IMR-90 (cell line): Measurements from ENCODE around the gene CLEC16A. TPM values are rescaled to one million over a fixed set of nuclear protein-coding genes. Genes with fewer than 3 reads are reported as not detected.

ENCODE experiments used
- ATAC-seq: fragments of 200-7000 bp; cut with Tn5 transposase; 2 replicates; pipeline ENCODE4 v1.9.1; 2020; ENCODE audit warnings: low read depth, mild to moderate bottlenecking, moderate library complexity
- BruUV-seq: library from RNA; stranded (reverse); fragments of 400-500 nt; replicated peaks from 2 replicates; lab custom pipeline; 2021; lab: Mats Ljungman, UMichigan
- CTCF ChIA-PET: fragments of 300-600 bp; formaldehyde crosslinking; extraction: SDS; loops from one replicate; lab custom pipeline; 2021; ENCODE audit warnings: antibody characterized with exemption; lab: Yijun Ruan, JAX
- POLR2A ChIA-PET: fragments of 300-600 bp; sonication (Branson Sonifier 250); formaldehyde crosslinking; loops from one replicate; lab custom pipeline; 2022; ENCODE audit warnings: antibody characterized with exemption; ENCODE audit not compliant: unreplicated experiment; lab: Charles Lee
- DNase-seq: peaks from one replicate; pipeline ENCODE4 v3.0.0; 2013
- H2AFZ ChIP-seq: replicated peaks from 2 replicates; pipeline ENCODE3; 2013; ENCODE audit warnings: low read length, mild to moderate bottlenecking; ENCODE audit not compliant: poor library complexity
- H2AK5ac ChIP-seq: 2 replicates; pipeline ENCODE4 v1.6.1; 2013; ENCODE audit warnings: low read depth, low read length, inconsistent platforms
- H2AK9ac ChIP-seq: replicated peaks from 2 replicates; pipeline ENCODE3; 2013; ENCODE audit warnings: mild to moderate bottlenecking, low read depth, low read length, moderate library complexity; ENCODE audit not compliant: poor library complexity
- H2BK120ac ChIP-seq: 2 replicates; pipeline ENCODE4 v1.6.1; 2013; ENCODE audit warnings: low read depth, low read length, inconsistent platforms
- H2BK15ac ChIP-seq: 3 replicates; pipeline ENCODE4 v1.6.1; 2013; ENCODE audit warnings: low read depth, low read length, inconsistent platforms
- H2BK20ac ChIP-seq: 2 replicates; pipeline ENCODE4 v1.6.1; 2013; ENCODE audit warnings: low read depth, mild to moderate bottlenecking, inconsistent platforms, low read length, moderate library complexity
- H2BK5ac ChIP-seq: 2 replicates; pipeline ENCODE4 v1.6.1; 2013; ENCODE audit warnings: mild to moderate bottlenecking, low read depth, low read length, inconsistent platforms; ENCODE audit not compliant: poor library complexity, severe bottlenecking
- H3K14ac ChIP-seq: replicated peaks from 2 replicates; pipeline ENCODE4 v1.6.1; 2013; ENCODE audit warnings: low read depth, low read length, inconsistent platforms
- H3K18ac ChIP-seq: 2 replicates; pipeline ENCODE4 v1.6.1; 2013; ENCODE audit warnings: low read depth, low read length, control low read depth
- H3K23ac ChIP-seq: 2 replicates; pipeline ENCODE4 v1.6.1; 2013; ENCODE audit warnings: low read depth, low read length, inconsistent platforms
- H3K27ac ChIP-seq: 2 replicates; pipeline ENCODE4 v1.5.1; 2013; ENCODE audit warnings: mild to moderate bottlenecking, control low read depth, low read length; ENCODE audit not compliant: insufficient read depth
- H3K27me3 ChIP-seq: 2 replicates; pipeline ENCODE4 v1.6.1; 2013; ENCODE audit warnings: low read length; ENCODE audit not compliant: control insufficient read depth, insufficient read depth
- H3K36me3 ChIP-seq: 2 replicates; pipeline ENCODE4 v1.6.1; 2013; ENCODE audit warnings: low read length, mixed read lengths; ENCODE audit not compliant: control insufficient read depth, insufficient read depth
- H3K4ac ChIP-seq: 2 replicates; pipeline ENCODE4 v1.6.1; 2013; ENCODE audit warnings: low read depth, low read length, inconsistent platforms
- H3K4me1 ChIP-seq: 2 replicates; pipeline ENCODE4 v1.6.1; 2013; ENCODE audit warnings: low read length, mixed read lengths; ENCODE audit not compliant: control insufficient read depth, insufficient read depth
- H3K4me2 ChIP-seq: 2 replicates; pipeline ENCODE4 v1.6.1; 2013; ENCODE audit warnings: low read depth, mild to moderate bottlenecking, control low read depth, low read length, moderate library complexity
- H3K4me3 ChIP-seq: 2 replicates; pipeline ENCODE4 v1.5.1; 2013; ENCODE audit warnings: low read depth, mild to moderate bottlenecking, control low read depth, low read length, moderate library complexity; ENCODE audit not compliant: insufficient read depth
- H3K56ac ChIP-seq: 2 replicates; pipeline ENCODE4 v1.6.1; 2013; ENCODE audit warnings: low read length, inconsistent platforms; ENCODE audit not compliant: insufficient read depth; ENCODE audit errors: extremely low read depth
- H3K79me1 ChIP-seq, 2 experiments: 2 replicates each; pipeline ENCODE4 v1.6.1; 2013; ENCODE audit warnings: low read length in 2 of 2, inconsistent platforms in 1 of 2, low read depth in 1 of 2
- H3K9ac ChIP-seq: 2 replicates; pipeline ENCODE4 v1.6.1; 2013; ENCODE audit warnings: low read depth, low read length, control low read depth
- H3K9me1 ChIP-seq: 2 replicates; pipeline ENCODE4 v1.6.1; 2013; ENCODE audit warnings: low read length, inconsistent platforms; ENCODE audit not compliant: insufficient read depth
- H3K9me3 ChIP-seq: 2 replicates; pipeline ENCODE4 v1.6.1; 2013; ENCODE audit warnings: low read length; ENCODE audit not compliant: control insufficient read depth, insufficient read depth
- H4K20me1 ChIP-seq: 2 replicates; pipeline ENCODE4 v1.6.1; 2013; ENCODE audit warnings: low read length, inconsistent platforms; ENCODE audit not compliant: insufficient read depth
- H4K5ac ChIP-seq: 2 replicates; pipeline ENCODE4 v1.6.1; 2013; ENCODE audit warnings: mild to moderate bottlenecking, low read depth, low read length, control low read depth
- H4K8ac ChIP-seq, 2 experiments: 2 replicates each; pipeline ENCODE4 v1.6.1; 2013; ENCODE audit warnings: low read depth in 2 of 2, low read length in 2 of 2, control low read depth in 1 of 2, inconsistent platforms in 1 of 2
- H4K91ac ChIP-seq: 2 replicates; pipeline ENCODE4 v1.6.1; 2013; ENCODE audit warnings: low read depth, low read length, inconsistent platforms; ENCODE audit not compliant: insufficient read depth
- CEBPB ChIP-seq: IDR thresholded peaks from 2 replicates; pipeline ENCODE4 v1.6.1; 2012; ENCODE audit warnings: low read depth, low read length, improper control_type of control experiment
- CHD1 ChIP-seq: IDR thresholded peaks from 2 replicates; pipeline ENCODE4 v1.6.1; 2012; ENCODE audit warnings: low read depth, low read length, improper control_type of control experiment
- CTCF ChIP-seq: conservative IDR thresholded peaks from 2 replicates; pipeline ENCODE4 v1.5.1; 2012; ENCODE audit warnings: mild to moderate bottlenecking, low read depth, low read length, improper control_type of control experiment
- ELK1 ChIP-seq: fragments of 150-350 bp; IDR thresholded peaks from 2 replicates; pipeline ENCODE4 v1.6.1; 2016; ENCODE audit warnings: low read depth, mild to moderate bottlenecking, low read length, moderate library complexity, borderline replicate concordance
- MAFK ChIP-seq: IDR thresholded peaks from 2 replicates; pipeline ENCODE4 v1.6.1; 2012; ENCODE audit warnings: low read depth, low read length, improper control_type of control experiment
- POLR2A ChIP-seq: IDR thresholded peaks from 2 replicates; pipeline ENCODE4 v1.6.1; 2012; ENCODE audit warnings: mild to moderate bottlenecking, low read depth, low read length
- RAD21 ChIP-seq: IDR thresholded peaks from 2 replicates; pipeline ENCODE4 v1.6.1; 2012; ENCODE audit warnings: low read length, improper control_type of control experiment
- RCOR1 ChIP-seq: IDR thresholded peaks from 2 replicates; pipeline ENCODE4 v1.6.1; 2012; ENCODE audit warnings: mild to moderate bottlenecking, low read length, improper control_type of control experiment; ENCODE audit not compliant: insufficient replicate concordance
- RFX5 ChIP-seq: IDR thresholded peaks from 2 replicates; pipeline ENCODE4 v1.8.0; 2012; ENCODE audit warnings: low read depth, mild to moderate bottlenecking, low read length, moderate library complexity
- SMC3 ChIP-seq: fragments of 150-350 bp; IDR thresholded peaks from 2 replicates; pipeline ENCODE4 v1.6.1; 2016; ENCODE audit warnings: low read depth, mild to moderate bottlenecking, antibody characterized with exemption, low read length, moderate library complexity
- USF2 ChIP-seq: fragments of 150-350 bp; IDR thresholded peaks from 2 replicates; pipeline ENCODE4 v1.6.1; 2017; ENCODE audit warnings: mild to moderate bottlenecking, antibody characterized with exemption, low read length, low read depth
- WGBS, 2 experiments: methylation state at CpG; one replicate each; pipeline versions ENCODE4 v1.1.5 to v1.1.7; 2013; ENCODE audit warnings: missing lambda C conversion rate in 2 of 2; ENCODE audit not compliant: insufficient read length in 1 of 2; ENCODE audit errors: extremely low coverage in 2 of 2; 5-methylcytosine and 5-hydroxymethylcytosine counted together
- dilution Hi-C: fragments of 300-500 bp; cut with HindIII; formaldehyde crosslinking; loops from one replicate; pipeline ENCODE4 v1.14.3; 2018; ENCODE audit warnings: low sequenced_read_pairs; ENCODE audit not compliant: unreplicated experiment
- in situ Hi-C: fragments of 300-500 bp; cut with MboI; formaldehyde crosslinking; loops from 3 replicates; pipeline ENCODE4 v1.14.3; 2019; ENCODE audit warnings: low sequenced_read_pairs, inconsistent platforms, mixed read lengths
- intact Hi-C: fragments of 100-400 bp; cut with micrococcal nuclease; formaldehyde crosslinking; loops from 2 replicates; pipeline ENCODE4 v1.10.0; 2022
- polyA plus RNA-seq, 3 experiments: library from polyadenylated mRNA; depleted of rRNA; stranded (reverse); fragments of >200 nt; gene quantifications; 2 replicates each; pipeline ENCODE4 v1.2.3, GENCODE V29; 2012; ENCODE audit warnings: low replicate concordance in 1 of 3
- total RNA-seq: library from RNA; depleted of rRNA; stranded (reverse); fragments of >200 nt; gene quantifications from 2 replicates; pipeline ENCODE4 v1.2.3, GENCODE V29; 2012

Gene CLEC16A
- total and polyA plus RNA-seq, 2 of the 4 experiments (the other 2 are of a cell fraction) = 15.9 to 16.5 TPM

GRCh38 chr16:10938796-10939648, 5.3 kb upstream of the CLEC16A start (continued):
- TF ChIP-seq ELK1 = no peak

- no peak overlapping the region for H3K4ac ChIP-seq
- H3K27me3 ChIP-seq = no peaks in the 10 kb centered on the region
- no peak overlapping the region for H3K4me3 ChIP-seq
- no peak overlapping the region; the same call in 1 of the 2 replicates for H3K9ac ChIP-seq
- no peak overlapping the region for H3K14ac ChIP-seq
- no peak overlapping the region for H2BK120ac ChIP-seq
- ATAC-seq = no peak
- no peaks in the 10 kb centered on the region for H3K9me3 ChIP-seq
- peak overlapping the region; percentile 63; the same call in 1 of the 2 replicates for H3K23ac ChIP-seq
- intact Hi-C loops (no loop called here), in situ Hi-C loops (loop anchor here (25.0 kb wide), 1 partner anchor 1827 kb away; no protein-coding TSS in a partner anchor), dilution Hi-C loops (no loop called here)
- peaks cover 22% of the 10 kb centered on the region for H3K4me1 ChIP-seq
- H4K91ac ChIP-seq = no peak overlapping the region
- CTCF ChIA-PET = interaction anchor here (0.6 kb wide), 1 partner anchor 649 kb away, joined by 3 read pairs; no protein-coding TSS in a partner anchor
- WGBS, 2 experiments = 93% methylated on average over 3 of the region's 7 CpGs; no CpG with 5 or more reads in 1 of the 2 experiments
- POLR2A ChIA-PET = interaction anchor here (0.5 kb wide), 1 partner anchor 435 kb away, joined by 10 read pairs; no protein-coding TSS in a partner anchor
- H4K20me1 ChIP-seq = peaks cover 66% of the 10 kb centered on the region
- DNase-seq = no peak
- no peak overlapping the region for H2BK15ac ChIP-seq
- no peak overlapping the region for H4K8ac ChIP-seq
- no peak overlapping the region for H4K5ac ChIP-seq
- no peak overlapping the region for H2AK5ac ChIP-seq
- no peak overlapping the region for H3K27ac ChIP-seq
- peaks cover 33 to 82% of the 10 kb centered on the region in 2 experiments for H3K79me1 ChIP-seq
- peaks cover 14% of the 10 kb centered on the region; the same call in 1 of the 2 replicates for H3K36me3 ChIP-seq
- no peak overlapping the region for H2BK5ac ChIP-seq
- BruUV-seq = no TSS peak
- no peak overlapping the region for H2AFZ ChIP-seq
- H3K9me1 ChIP-seq = peaks cover 32% of the 10 kb centered on the region
- H2BK20ac ChIP-seq = no peak overlapping the region
- no peak overlapping the region for H3K18ac ChIP-seq
- H2AK9ac ChIP-seq = no peak overlapping the region
- H3K4me2 ChIP-seq = peak overlapping the region; percentile 97
- H3K56ac ChIP-seq = no peak overlapping the region
- no peak for TF ChIP-seq SMC3
- TF ChIP-seq CHD1 = no peak
- no peak for TF ChIP-seq USF2
- TF ChIP-seq RFX5 = no peak
- TF ChIP-seq CTCF = no peak
- TF ChIP-seq MAFK = no peak
- no peak for TF ChIP-seq RAD21
- no peak for TF ChIP-seq POLR2A
- TF ChIP-seq CEBPB = no peak
- no peak for TF ChIP-seq RCOR1
Measured at GRCh38 chr16:10939649-10940234, 4.6 kb upstream of the CLEC16A start.
